Smooth muscle cell of the coronary artery (primary cell): ENCODE data around the gene CIAO3. TPM values are rescaled to one million over a fixed set of nuclear protein-coding genes. Genes with fewer than 3 reads are reported as not detected.

Source experiments
- total RNA-seq: library from RNA; depleted of rRNA; stranded (reverse); fragments of >200 nt; gene quantifications from 2 replicates; pipeline ENCODE4 v1.2.3, GENCODE V29; 2014; ENCODE audit warnings: low replicate concordance

The CIAO3 gene
- 24.4 and 28.9 TPM in 2 replicates for total RNA-seq

GRCh38 chr16:740764-741505 is at the start of gene CIAO3:
CIAO3 (minus strand) TSS chr16:740997; CDS start chr16:740985, 12 bp downstream.

GRCh38 chr16:788399-789126 is 47.8 kb upstream of the CIAO3 start, which contains the start of gene CHTF18:
CHTF18 (plus strand) TSS chr16:788620; CDS start chr16:788685, 65 bp downstream.

GRCh38 chr16:787978-788398 is 47.2 kb upstream of the CIAO3 start, which contains the start of gene RPUSD1:
RPUSD1 (minus strand) TSS chr16:788381; CDS start chr16:787737, 644 bp downstream.

GRCh38 chr16:760545-761343 is 19.9 kb upstream of the CIAO3 start, which contains the start of gene MSLN:
MSLN (plus strand) TSS chr16:760734; CDS start chr16:762681, 1,947 bp downstream.

GRCh38 chr16:726438-727290 is 14.1 kb downstream of the CIAO3 start, which contains the start of the genes CCDC78 and HAGHL:
CCDC78 (minus strand) TSS chr16:726443; CDS start chr16:726367, 76 bp downstream.
HAGHL (plus strand) TSS chr16:727106; CDS start chr16:727510, 404 bp downstream.

GRCh38 chr16:720990-721764 is 19.6 kb downstream of the CIAO3 start, which contains the start of gene ANTKMT:
ANTKMT (plus strand) TSS chr16:721146; CDS start chr16:721275, 129 bp downstream.

GRCh38 chr16:714558-715476 is 26.0 kb downstream of the CIAO3 start, which contains the start of gene METRN:
METRN (plus strand) TSS chr16:715118; CDS start chr16:715290, 172 bp downstream.

GRCh38 chr16:705431-706188 is 35.2 kb downstream of the CIAO3 start, which contains the start of gene FBXL16:
FBXL16 (minus strand) TSS chr16:705801; CDS start chr16:697405, 8,396 bp downstream.

GRCh38 chr16:684071-684794 is 56.6 kb downstream of the CIAO3 start, which contains the start of gene JMJD8:
JMJD8 (minus strand) TSS chr16:684334; CDS start chr16:684319, 15 bp downstream.

GRCh38 chr16:679814-680624 is 60.8 kb downstream of the CIAO3 start, which contains the start of gene STUB1:
STUB1 (plus strand) TSS chr16:680410; CDS start chr16:680526, 116 bp downstream.

Other genes starting within 250 kb of the CIAO3 start
- 12.8 and 17.1 TPM in 2 replicates for gene CAPN15, start 213.3 kb downstream of the CIAO3 start, total RNA-seq
- under 0.01 TPM in 1 of 2 replicates, not detected in the other for gene PRR35, start 180.6 kb downstream of the CIAO3 start, total RNA-seq
- gene NHLRC4, start 174.0 kb downstream of the CIAO3 start, total RNA-seq, result 0.35 and 1.4 TPM in 2 replicates
- 18.5 and 19.5 TPM in 2 replicates for gene PIGQ, start 171.0 kb downstream of the CIAO3 start, total RNA-seq
- 8.6 and 9.8 TPM in 2 replicates for gene RAB40C, start 150.9 kb downstream of the CIAO3 start, total RNA-seq
- 0.08 and 0.12 TPM in 2 replicates for gene WFIKKN1, start 110.0 kb downstream of the CIAO3 start, total RNA-seq
- 81.6 and 89.4 TPM in 2 replicates for gene METTL26, start 104.7 kb downstream of the CIAO3 start, total RNA-seq
- gene MCRIP2, start 99.2 kb downstream of the CIAO3 start, total RNA-seq, result 7.8 and 22.2 TPM in 2 replicates
- gene WDR90, start 91.6 kb downstream of the CIAO3 start, total RNA-seq, result 7.2 and 9.8 TPM in 2 replicates
- 26.1 and 33.7 TPM in 2 replicates for gene RHOT2, start 72.9 kb downstream of the CIAO3 start, total RNA-seq
- 0.98 and 6.6 TPM in 2 replicates for gene RHBDL1, start 65.3 kb downstream of the CIAO3 start, total RNA-seq
- 152 and 251 TPM in 2 replicates for gene STUB1, start 60.6 kb downstream of the CIAO3 start, total RNA-seq
- gene JMJD8, start 56.7 kb downstream of the CIAO3 start, total RNA-seq, result 21.8 and 28.3 TPM in 2 replicates
- 3.1 and 4.9 TPM in 2 replicates for gene WDR24, start 50.6 kb downstream of the CIAO3 start, total RNA-seq
- 0.08 TPM in 1 of 2 replicates, not detected in the other for gene FBXL16, start 35.2 kb downstream of the CIAO3 start, total RNA-seq
- gene METRN, start 25.9 kb downstream of the CIAO3 start, total RNA-seq, result 95.8 and 102 TPM in 2 replicates
- gene ANTKMT, start 19.9 kb downstream of the CIAO3 start, total RNA-seq, result 8.0 and 27.7 TPM in 2 replicates
- 0.82 and 0.98 TPM in 2 replicates for gene CCDC78, start 14.6 kb downstream of the CIAO3 start, total RNA-seq
- 11.2 and 15.9 TPM in 2 replicates for gene HAGHL, start 13.9 kb downstream of the CIAO3 start, total RNA-seq
- gene MSLN, start 19.7 kb upstream of the CIAO3 start, total RNA-seq, result not detected in 2 replicates
- gene RPUSD1, start 47.4 kb upstream of the CIAO3 start, total RNA-seq, result 10.1 and 16.2 TPM in 2 replicates
- 2.8 and 5.6 TPM in 2 replicates for gene CHTF18, start 47.6 kb upstream of the CIAO3 start, total RNA-seq
- not detected in 2 replicates for gene GNG13, start 59.7 kb upstream of the CIAO3 start, total RNA-seq
- 10.8 and 15.2 TPM in 2 replicates for gene LMF1, start 230.0 kb upstream of the CIAO3 start, total RNA-seq
- gene SOX8, start 240.8 kb upstream of the CIAO3 start, total RNA-seq, result 0.45 TPM in 1 of 2 replicates, not detected in the other